HT-29 (cell line): ENCODE measurements around the gene CALML5. TPM values are rescaled to one million over a fixed set of nuclear protein-coding genes. Genes with fewer than 3 reads are reported as not detected.

ENCODE experiments used
- DNase-seq: peaks from one replicate; pipeline ENCODE4 v3.0.0-alpha.2; 2015; ENCODE audit warnings: low spot score
- total RNA-seq: library from RNA; depleted of rRNA; stranded (reverse); fragments of >200 nt; shearing (Covaris generic); gene quantifications from 2 replicates; pipeline ENCODE4 v1.2.3, GENCODE V29; 2014; rRNA removed

CALML5 gene
- total RNA-seq = 0.71 and 1.7 TPM in 2 replicates

GRCh38 chr10:5499493-5500140 lies at the start of gene CALML5:
Gene CALML5 (minus strand): TSS chr10:5499570. CDS start chr10:5499438, 132 bp downstream.
- no peak for DNase-seq

DNA sequence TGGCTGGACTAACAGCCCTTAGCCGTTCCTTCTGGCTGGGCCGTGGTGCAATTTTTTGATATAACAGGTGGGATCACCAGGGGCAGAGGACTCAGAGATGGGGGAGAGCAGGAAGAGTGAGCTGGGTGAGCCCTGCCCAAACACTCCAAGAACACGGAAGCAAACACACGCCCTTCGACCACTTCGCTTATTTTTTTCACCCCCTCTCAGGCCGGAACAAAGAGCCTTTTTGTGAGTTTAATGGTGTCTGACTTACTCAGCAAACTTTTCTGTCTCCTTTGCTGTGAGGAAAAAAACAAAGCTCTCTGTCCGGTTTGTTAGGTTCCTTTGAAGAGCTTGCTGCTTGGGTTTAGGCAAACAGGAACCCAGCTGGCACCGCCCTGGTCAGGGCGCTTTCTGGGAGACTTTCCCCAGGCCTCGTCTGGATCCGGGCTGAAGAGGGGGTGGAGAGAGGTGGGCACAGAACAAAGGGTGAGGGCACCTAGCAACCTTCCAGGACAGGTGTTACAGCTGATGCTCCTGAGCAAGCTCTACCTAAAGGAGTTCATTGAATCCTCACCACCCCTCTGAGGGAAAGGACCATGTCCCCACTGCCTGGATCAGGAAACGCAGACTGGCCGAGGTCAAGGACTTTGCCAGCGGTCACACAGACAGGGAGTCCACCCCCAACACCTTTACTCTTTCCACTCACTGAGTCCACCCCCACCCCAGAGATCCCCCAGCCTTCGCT lies 48.7 kb upstream of the CALML5 start:
- DNase-seq = peak; percentile 95

DNA sequence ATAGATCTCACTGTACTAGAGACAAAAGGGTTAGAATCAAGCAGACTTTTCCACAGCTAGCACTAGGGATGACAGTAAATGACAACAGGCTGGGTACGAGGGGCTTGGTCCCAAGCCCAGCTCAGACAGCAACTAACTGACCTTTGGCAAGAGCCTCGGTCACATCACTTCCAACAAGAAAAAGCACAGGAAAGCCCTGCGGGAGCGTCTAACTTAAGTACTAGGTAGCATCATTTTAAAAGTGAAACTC lies 48.2 kb upstream of the CALML5 start:
- DNase-seq = no peak

- peak; percentile 97 for DNase-seq
These were observed 47.7 kb upstream of the CALML5 start for GRCh38 chr10:5546891-5547680.

DNA sequence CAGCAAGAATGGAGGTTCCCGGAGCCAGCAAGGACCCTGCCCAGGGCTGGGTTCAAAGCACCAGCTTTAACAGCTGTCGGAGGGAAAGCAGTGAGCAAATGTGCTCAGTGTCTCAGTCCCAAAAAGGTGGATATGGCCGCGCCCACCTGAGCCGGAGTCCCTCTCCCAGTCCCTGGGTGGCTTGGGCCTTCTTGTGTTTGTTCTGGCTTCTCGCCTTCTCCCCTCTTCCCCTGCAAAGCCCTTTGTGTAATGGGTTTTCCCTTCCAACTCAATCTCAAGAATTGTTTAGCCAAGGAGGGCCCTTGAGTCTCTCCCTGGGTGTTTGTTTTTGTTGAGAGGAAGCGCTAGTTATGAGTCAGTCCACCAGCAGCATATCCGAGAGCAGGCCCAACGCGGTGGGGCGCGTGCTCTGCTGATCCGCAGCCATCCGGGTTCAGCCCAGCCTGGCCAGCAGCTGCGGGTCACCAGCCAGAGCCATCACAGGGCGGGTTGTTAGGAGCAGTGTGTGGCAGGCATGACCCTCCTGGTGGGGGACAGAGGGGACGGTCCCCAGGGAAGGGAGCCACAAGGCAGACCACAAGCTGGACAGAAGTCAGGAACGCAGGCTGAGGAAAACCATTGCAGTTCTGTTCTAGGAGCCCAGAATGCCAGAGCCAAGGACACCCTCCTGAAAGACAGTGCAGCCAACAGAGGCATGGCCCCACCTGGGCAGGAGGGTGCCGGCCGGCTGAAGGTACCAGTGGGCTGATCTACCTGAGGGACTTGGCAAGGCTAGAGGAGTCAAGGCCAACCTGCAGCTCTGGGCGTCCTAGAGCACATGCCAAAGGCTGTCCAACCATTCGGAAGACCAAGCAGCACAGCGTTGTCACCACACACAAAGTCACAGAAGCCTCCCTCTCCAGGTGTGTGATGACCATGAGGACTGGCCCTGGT lies 46.7 kb upstream of the CALML5 start:
- peak; percentile 85 for DNase-seq

DNA sequence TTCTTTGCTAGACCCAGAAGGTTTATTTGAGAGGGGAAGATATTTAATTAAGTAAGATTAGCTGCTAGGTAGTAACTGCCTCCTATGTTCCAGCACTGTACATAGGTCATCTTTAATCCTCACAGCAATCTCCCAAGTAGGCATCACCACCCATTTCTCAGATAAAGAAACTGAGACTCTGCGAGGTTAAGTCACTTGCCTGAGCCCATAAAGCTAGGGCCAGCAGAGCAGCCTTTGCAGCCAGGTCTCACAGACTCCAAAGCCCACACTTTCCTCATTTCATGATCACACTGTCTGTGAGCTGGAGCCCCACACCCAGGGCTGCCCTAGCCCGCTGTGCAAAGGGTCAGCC lies 46.0 kb upstream of the CALML5 start:
- peak; percentile 33 for DNase-seq

- DNase-seq = no peak
These were observed 45.6 kb upstream of the CALML5 start for GRCh38 chr10:5545011-5545410.

- no peak for DNase-seq
These were observed 44.9 kb upstream of the CALML5 start for GRCh38 chr10:5544216-5544805.

DNA sequence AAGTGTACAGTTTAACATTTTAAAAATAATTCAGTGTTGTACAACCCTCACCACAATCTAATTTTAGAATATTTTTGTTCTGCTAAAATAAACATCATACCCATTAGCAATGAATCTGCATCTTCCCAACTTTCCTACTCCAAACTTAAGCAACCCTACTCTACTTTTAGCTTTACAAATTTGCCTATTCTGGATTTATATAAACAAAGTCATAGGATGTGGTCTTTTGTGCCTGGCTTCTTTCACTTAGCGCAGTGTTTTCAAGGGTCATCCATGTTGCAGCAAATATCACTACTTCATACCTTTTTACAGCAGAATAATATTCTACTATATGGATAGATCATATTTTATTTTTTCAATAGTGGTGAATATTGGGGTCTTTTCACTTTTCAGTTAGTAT lies 44.3 kb upstream of the CALML5 start:
- no peak for DNase-seq

DNA sequence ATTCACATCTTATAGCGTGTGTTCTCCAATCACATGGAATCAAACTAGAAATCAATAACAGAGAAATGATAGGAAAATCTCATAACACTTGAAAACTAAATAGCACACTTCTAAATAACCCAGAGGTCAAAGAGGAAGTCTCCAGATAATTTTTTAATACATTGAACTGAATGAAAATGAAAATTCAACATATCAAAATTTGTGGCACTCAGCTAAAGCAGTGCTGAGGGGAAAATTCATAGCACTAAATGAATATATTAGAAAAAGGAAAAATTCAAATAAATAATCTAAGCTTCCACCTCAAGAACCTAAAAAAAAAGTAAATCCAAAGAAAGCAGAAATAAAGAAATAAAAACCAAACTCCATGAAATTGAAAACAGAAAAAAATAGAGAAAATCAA lies 42.7 kb upstream of the CALML5 start:
- no peak for DNase-seq

- DNase-seq = no peak
These were observed 41.5 kb upstream of the CALML5 start for GRCh38 chr10:5540891-5541290.

DNA sequence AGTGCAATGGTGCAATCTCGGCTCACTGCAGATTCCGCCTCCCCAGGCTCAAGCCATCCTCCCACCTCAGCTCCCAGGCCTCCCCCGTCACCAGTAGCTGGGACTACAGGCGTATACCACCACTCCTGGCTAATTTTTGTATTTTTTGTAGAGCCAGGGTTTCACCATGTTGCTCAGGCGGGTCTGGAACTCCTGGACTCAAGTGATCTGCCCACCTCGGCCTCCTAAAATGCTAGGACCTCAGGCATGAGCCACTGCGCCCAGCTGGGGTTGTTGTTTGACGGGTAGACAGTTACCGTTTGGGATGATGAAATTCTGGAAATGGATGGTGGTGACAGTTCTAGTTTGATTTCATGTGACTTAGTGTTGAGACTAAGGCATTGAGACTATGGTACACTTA lies 40.7 kb upstream of the CALML5 start:
- DNase-seq = no peak

- DNase-seq = no peak
These were observed 39.7 kb upstream of the CALML5 start for GRCh38 chr10:5538892-5539651.

DNA sequence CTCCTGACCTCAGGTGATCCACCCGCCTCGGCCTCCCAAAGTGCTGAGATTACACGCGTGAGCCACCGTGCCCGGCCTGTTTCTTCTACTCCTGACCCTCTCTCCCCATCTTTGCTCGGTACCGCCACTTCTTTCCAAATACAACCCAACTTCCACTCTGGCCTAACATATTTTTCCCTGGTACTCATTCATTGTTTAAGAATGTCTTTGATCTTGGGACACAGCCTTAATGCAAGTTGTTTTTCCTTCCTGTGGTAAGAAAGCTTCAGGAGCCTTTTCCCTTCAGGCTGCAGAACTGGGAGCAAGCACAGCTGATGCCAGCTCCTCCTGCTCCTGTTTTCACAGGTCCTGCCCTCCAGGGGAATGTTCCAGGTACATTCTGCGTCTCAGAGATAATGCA lies 39.1 kb upstream of the CALML5 start:
- DNase-seq = peak; percentile 38

GRCh38 chr10:5537684-5538083 lies 38.3 kb upstream of the CALML5 start:
- DNase-seq = no peak

GRCh38 chr10:5536486-5537081 lies 37.2 kb upstream of the CALML5 start:
- DNase-seq = no peak

GRCh38 chr10:5534880-5535856 lies 35.8 kb upstream of the CALML5 start:
- DNase-seq = no peak

GRCh38 chr10:5534051-5534821 lies 34.9 kb upstream of the CALML5 start:
- DNase-seq = peak; percentile 35
